ENCODE measurements around the gene NIN.
"Not testable (repeated sequence)": the region's sequence is repeated elsewhere in the genome, so short reads cannot be mapped to it uniquely, and the experiment has no call there.

NIN gene

GRCh38 chr14:50697659-50698290 lies 133.2 kb downstream of the NIN start:
- DNase-seq = no peak

- DNase-seq = not testable (repeated sequence)
These were observed 136.7 kb downstream of the NIN start for GRCh38 chr14:50694260-50694659.

GRCh38 chr14:50688875-50689274 lies 142.1 kb downstream of the NIN start:
- DNase-seq = no peak

GRCh38 chr14:50679674-50680073 lies 151.3 kb downstream of the NIN start:
- DNase-seq = no peak

GRCh38 chr14:50678163-50678562 lies 152.8 kb downstream of the NIN start:
- no peak for DNase-seq

- peak; percentile 21 for DNase-seq
These were observed 153.4 kb downstream of the NIN start for GRCh38 chr14:50677527-50678063.

GRCh38 chr14:50676814-50677516 lies 154.0 kb downstream of the NIN start:
- DNase-seq = no peak

- no peak for DNase-seq
These were observed 155.4 kb downstream of the NIN start for GRCh38 chr14:50675597-50675996.

- DNase-seq = no peak
These were observed 160.1 kb downstream of the NIN start for GRCh38 chr14:50670866-50671256.

- DNase-seq = no peak
These were observed 160.6 kb downstream of the NIN start for GRCh38 chr14:50670196-50670865.

All from DMS79 treated with DMSO at 0.1 percent for 48 hours (cell line).